Mesenchymal stem cell (in vitro differentiated cells and primary cell): ENCODE results near the gene NFKBIL1.

ENCODE experiments used
- DNase-seq: peaks from one replicate; pipeline ENCODE4 v3.0.0-alpha.2; 2013
- H2AFZ ChIP-seq: one replicate; pipeline ENCODE4 v1.6.1; 2013; ENCODE audit warnings: low read depth, mild to moderate bottlenecking, control low read depth, inconsistent platforms, low read length, moderate library complexity
- H2AK5ac ChIP-seq: 2 replicates; pipeline ENCODE4 v1.6.1; 2013; ENCODE audit warnings: low read length, moderate library complexity, mild to moderate bottlenecking, inconsistent platforms; ENCODE audit not compliant: severe bottlenecking
- H2BK120ac ChIP-seq: one replicate; pipeline ENCODE4 v1.6.1; 2013; ENCODE audit warnings: low read depth, mild to moderate bottlenecking, inconsistent platforms, low read length, moderate library complexity
- H2BK12ac ChIP-seq, 2 experiments: one replicate each; pipeline ENCODE4 v1.6.1; 2013; ENCODE audit warnings: inconsistent platforms in 2 of 2, low read length in 2 of 2, mild to moderate bottlenecking in 2 of 2, moderate library complexity in 2 of 2, control low read depth in 1 of 2
- H2BK15ac ChIP-seq: one replicate; pipeline ENCODE4 v1.6.1; 2013; ENCODE audit warnings: mild to moderate bottlenecking, low read depth, inconsistent platforms; ENCODE audit not compliant: poor library complexity, severe bottlenecking
- H2BK5ac ChIP-seq: 2 replicates; pipeline ENCODE4 v1.6.1; 2013; ENCODE audit warnings: low read depth, mild to moderate bottlenecking, low read length, control low read depth, inconsistent platforms; ENCODE audit not compliant: poor library complexity, severe bottlenecking
- H3K14ac ChIP-seq, 2 experiments: one replicate each; pipeline ENCODE4 v1.6.1; 2013; ENCODE audit warnings: inconsistent platforms in 2 of 2, low read length in 2 of 2, control low read depth in 1 of 2, mild to moderate bottlenecking in 1 of 2, moderate library complexity in 1 of 2
- H3K18ac ChIP-seq, 2 experiments: one replicate each; pipeline ENCODE4 v1.6.1; 2013; ENCODE audit warnings: inconsistent platforms in 2 of 2, low read length in 2 of 2, control low read depth in 1 of 2, low read depth in 1 of 2, mild to moderate bottlenecking in 1 of 2
- H3K23ac ChIP-seq, 2 experiments: one replicate each; pipeline ENCODE4 v1.6.1; 2013; ENCODE audit warnings: inconsistent platforms in 2 of 2, low read length in 2 of 2, mild to moderate bottlenecking in 2 of 2, moderate library complexity in 2 of 2, control low read depth in 1 of 2
- H3K27ac ChIP-seq: 2 replicates; pipeline ENCODE4 v1.5.1; 2013; ENCODE audit warnings: mild to moderate bottlenecking, moderate library complexity, low read length, control low read depth, inconsistent platforms; ENCODE audit not compliant: poor library complexity, severe bottlenecking
- H3K27me3 ChIP-seq, 2 experiments: 2 replicates each; pipeline versions ENCODE4 v1.6.1 to v1.7.0; 2013; ENCODE audit warnings: low read length in 2 of 2, mild to moderate bottlenecking in 2 of 2, moderate library complexity in 2 of 2, control low read depth in 1 of 2, inconsistent platforms in 1 of 2; ENCODE audit not compliant: control insufficient read depth in 1 of 2, insufficient read depth in 1 of 2
- H3K36me3 ChIP-seq, 2 experiments: 2 replicates each; pipeline versions ENCODE4 v1.6.1 to v1.7.0; 2013; ENCODE audit warnings: low read length in 2 of 2, control low read depth in 1 of 2, inconsistent platforms in 1 of 2, low read depth in 1 of 2, mild to moderate bottlenecking in 1 of 2; ENCODE audit not compliant: insufficient read depth in 2 of 2, control insufficient read depth in 1 of 2
- H3K4ac ChIP-seq, 2 experiments: one replicate each; pipeline ENCODE4 v1.6.1; 2013; ENCODE audit warnings: inconsistent platforms in 2 of 2, low read length in 2 of 2, mild to moderate bottlenecking in 2 of 2, moderate library complexity in 2 of 2, control low read depth in 1 of 2, low read depth in 1 of 2
- H3K4me1 ChIP-seq: 2 replicates; pipeline ENCODE4 v1.6.1; 2013; ENCODE audit warnings: low read depth, low read length, control low read depth; ENCODE audit not compliant: control insufficient read depth, insufficient read depth
- H3K4me2 ChIP-seq: 2 replicates; pipeline ENCODE4 v1.6.1; 2013; ENCODE audit warnings: low read length, mild to moderate bottlenecking, inconsistent platforms; ENCODE audit not compliant: poor library complexity, severe bottlenecking
- H3K4me3 ChIP-seq, 2 experiments: 2 replicates each; pipeline versions ENCODE4 v1.5.1 to v1.7.0; 2013; ENCODE audit warnings: low read length in 2 of 2, mild to moderate bottlenecking in 2 of 2, control low read depth in 1 of 2, low read depth in 1 of 2; ENCODE audit not compliant: insufficient read depth in 1 of 2
- H3K79me1 ChIP-seq: replicated peaks from 2 replicates; pipeline ENCODE4 v1.6.1; 2013; ENCODE audit warnings: mild to moderate bottlenecking, control low read depth, low read length, inconsistent platforms; ENCODE audit not compliant: poor library complexity, severe bottlenecking
- H3K9ac ChIP-seq: 2 replicates; pipeline ENCODE4 v1.7.0; 2013; ENCODE audit warnings: mild to moderate bottlenecking, low read length, moderate library complexity
- H3K9me3 ChIP-seq: 2 replicates; pipeline ENCODE4 v1.7.0; 2013; ENCODE audit warnings: mild to moderate bottlenecking, low read length; ENCODE audit not compliant: control insufficient read depth
- H4K8ac ChIP-seq: one replicate; pipeline ENCODE4 v1.6.1; 2013; ENCODE audit warnings: inconsistent platforms, mild to moderate bottlenecking, low read length, moderate library complexity
- H4K91ac ChIP-seq: one replicate; pipeline ENCODE4 v1.6.1; 2013; ENCODE audit warnings: mild to moderate bottlenecking, low read length, inconsistent platforms
- WGBS: methylation state at CpG from one replicate; pipeline ENCODE4 v1.1.7; 2013; ENCODE audit warnings: mixed read lengths; 5-methylcytosine and 5-hydroxymethylcytosine counted together

NFKBIL1 gene

GRCh38 chr6:31541658-31542521 is 5.5 kb upstream of the NFKBIL1 start, which contains the start of gene DDX39B:
Gene DDX39B, minus strand, starts transcription at chr6:31542003. Its CDS starts 1,471 bp downstream, at chr6:31540532.
- no peak within 1 kb of the TSS for H2BK12ac ChIP-seq
- H3K18ac ChIP-seq = peak within 1 kb of the TSS; percentile 78 to 96
- no peaks in the 10 kb centered on the region for H3K27me3 ChIP-seq
- H4K8ac ChIP-seq = peak within 1 kb of the TSS; percentile 67
- DNase-seq = peak; percentile 98
- peaks cover 20 to 41% of the 10 kb centered on the region in 2 experiments for H3K36me3 ChIP-seq
- H2BK5ac ChIP-seq = peak within 1 kb of the TSS; percentile 99
- H3K27ac ChIP-seq = peak within 1 kb of the TSS; percentile 96
- H2AK5ac ChIP-seq = peak within 1 kb of the TSS; percentile 54
- H3K9ac ChIP-seq = peak within 1 kb of the TSS; percentile 98
- peak within 1 kb of the TSS; percentile 87 for H4K91ac ChIP-seq
- peak within 1 kb of the TSS; percentile 37 for H2BK15ac ChIP-seq
- peak within 1 kb of the TSS; percentile 69 to 98 for H3K4ac ChIP-seq
- peaks cover 25% of the 10 kb centered on the region for H3K4me1 ChIP-seq
- H2AFZ ChIP-seq = peak within 1 kb of the TSS; percentile 36
- H3K9me3 ChIP-seq = no peaks in the 10 kb centered on the region
- peak within 1 kb of the TSS; percentile 51 for H2BK120ac ChIP-seq
- WGBS = under 1% methylated on average over 43 of the region's 43 CpGs
- peaks cover 21% of the 10 kb centered on the region for H3K79me1 ChIP-seq
- H3K4me3 ChIP-seq = peak within 1 kb of the TSS; percentile 66 to 95
- peak within 1 kb of the TSS; percentile 19 to 68 for H3K14ac ChIP-seq
- H3K4me2 ChIP-seq = peak within 1 kb of the TSS; percentile 78
- H3K23ac ChIP-seq = peak within 1 kb of the TSS in 1 of 2 experiments; percentile 42

- H2BK12ac ChIP-seq = no peak overlapping the region
- 98% methylated on average over 5 of the region's 6 CpGs for WGBS
Measured at GRCh38 chr6:31543639-31544038, 3.8 kb upstream of the NFKBIL1 start.

DNA sequence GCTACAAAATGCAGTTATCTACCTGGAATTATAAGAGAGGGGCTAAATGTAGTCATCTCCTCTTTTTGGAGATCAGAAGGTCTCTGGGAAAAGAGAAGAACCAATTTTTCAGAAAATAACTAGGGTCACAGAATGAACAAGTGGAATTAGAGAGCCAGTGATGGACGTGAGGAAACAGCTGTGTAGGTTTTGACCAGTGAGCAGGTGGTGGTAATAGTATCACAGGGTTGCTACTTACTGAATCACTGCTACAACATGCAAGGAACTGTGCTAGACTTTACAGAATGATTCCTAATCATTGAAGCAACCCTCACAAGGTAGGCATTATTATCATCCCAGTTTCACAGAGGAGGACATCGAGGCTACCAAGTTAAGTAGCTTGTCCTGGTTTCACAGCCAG is 2.7 kb upstream of the NFKBIL1 start:
- no peak overlapping the region for H2AK5ac ChIP-seq
- no peak overlapping the region for H4K8ac ChIP-seq
- WGBS = 76% methylated on average over 2 of the region's 2 CpGs
- H3K9ac ChIP-seq = peak overlapping the region; percentile 9
- H3K4me3 ChIP-seq = no peak overlapping the region
- no peak for DNase-seq
- H2BK5ac ChIP-seq = no peak overlapping the region
- H3K27ac ChIP-seq = no peak overlapping the region
- no peak overlapping the region for H3K4me2 ChIP-seq
- peaks cover 9 to 26% of the 10 kb centered on the region in 2 experiments for H3K36me3 ChIP-seq
- H2BK120ac ChIP-seq = no peak overlapping the region
- no peak overlapping the region for H4K91ac ChIP-seq
- H3K9me3 ChIP-seq = no peaks in the 10 kb centered on the region
- no peak overlapping the region for H2BK15ac ChIP-seq
- no peak overlapping the region for H3K18ac ChIP-seq
- H3K4me1 ChIP-seq = peaks cover 24% of the 10 kb centered on the region
- H2AFZ ChIP-seq = no peak overlapping the region
- no peak overlapping the region for H2BK12ac ChIP-seq
- no peaks in the 10 kb centered on the region for H3K27me3 ChIP-seq
- no peak overlapping the region for H3K4ac ChIP-seq
- no peak overlapping the region for H3K23ac ChIP-seq
- peaks cover 27% of the 10 kb centered on the region for H3K79me1 ChIP-seq
- no peak overlapping the region for H3K14ac ChIP-seq

More at GRCh38 chr6:31543639-31544038, 3.8 kb upstream of the NFKBIL1 start:
- H3K9me3 ChIP-seq = no peaks in the 10 kb centered on the region
- no peak overlapping the region for H2AFZ ChIP-seq
- no peak overlapping the region for H2BK5ac ChIP-seq
- no peak overlapping the region for H2AK5ac ChIP-seq
- no peak for DNase-seq
- H3K27me3 ChIP-seq = no peaks in the 10 kb centered on the region
- no peak overlapping the region for H2BK120ac ChIP-seq
- H3K4me1 ChIP-seq = peaks cover 29% of the 10 kb centered on the region
- H4K91ac ChIP-seq = no peak overlapping the region
- peaks cover 14 to 27% of the 10 kb centered on the region in 2 experiments for H3K36me3 ChIP-seq
- no peak overlapping the region for H3K4me3 ChIP-seq
- H4K8ac ChIP-seq = no peak overlapping the region
- H3K79me1 ChIP-seq = peaks cover 25% of the 10 kb centered on the region
- H3K14ac ChIP-seq = no peak overlapping the region
- no peak overlapping the region for H3K4me2 ChIP-seq
- H2BK15ac ChIP-seq = no peak overlapping the region
- H3K23ac ChIP-seq = no peak overlapping the region
- no peak overlapping the region for H3K9ac ChIP-seq
- no peak overlapping the region for H3K18ac ChIP-seq
- no peak overlapping the region for H3K4ac ChIP-seq
- H3K27ac ChIP-seq = no peak overlapping the region

DNA sequence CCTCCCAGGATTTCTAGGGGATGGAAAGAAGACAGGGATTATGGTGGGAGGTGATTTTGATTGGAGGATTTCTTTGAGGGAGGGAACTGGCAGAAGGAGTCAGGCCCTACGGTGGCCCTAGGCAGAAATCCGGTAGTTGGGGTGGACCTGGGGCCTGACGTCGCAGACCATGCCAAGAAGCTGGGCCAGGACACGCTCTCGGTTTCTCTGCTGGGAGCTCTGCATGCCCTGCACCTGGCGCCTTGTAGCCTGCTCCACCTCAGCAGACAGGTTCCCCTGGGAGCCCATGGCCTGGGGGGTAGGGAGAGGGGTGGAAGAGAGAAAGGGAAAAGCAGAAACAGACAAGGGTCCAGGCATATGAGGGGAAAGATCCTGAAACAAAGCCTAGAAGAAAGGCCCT is 2.1 kb upstream of the NFKBIL1 start:
- WGBS = 86% methylated on average over 6 of the region's 7 CpGs
- Histone ChIP-seq H2BK5ac (no peak overlapping the region), H3K27me3 (no peaks in the 10 kb centered on the region), H3K27ac (no peak overlapping the region), H4K91ac (no peak overlapping the region), H2AK5ac (no peak overlapping the region), H3K4me2 (no peak overlapping the region), H3K4ac (no peak overlapping the region), H3K4me3 (no peak overlapping the region), H2AFZ (no peak overlapping the region), H3K23ac (no peak overlapping the region), H3K14ac (no peak overlapping the region), H3K9ac (peak overlapping the region; percentile 95), H3K4me1 (peaks cover 18% of the 10 kb centered on the region), H2BK15ac (no peak overlapping the region), H2BK12ac (no peak overlapping the region), H3K9me3 (no peaks in the 10 kb centered on the region), H4K8ac (no peak overlapping the region), H3K79me1 (peaks cover 27% of the 10 kb centered on the region), H3K36me3 (peaks cover 7 to 26% of the 10 kb centered on the region in 2 experiments), H2BK120ac (no peak overlapping the region), H3K18ac (no peak overlapping the region)
- no peak for DNase-seq
